ENCODE measurements around the gene ZSWIM6.
"Not testable (repeated sequence)": the region's sequence is repeated elsewhere in the genome, so short reads cannot be mapped to it uniquely, and the experiment has no call there.

The ZSWIM6 gene

DNA sequence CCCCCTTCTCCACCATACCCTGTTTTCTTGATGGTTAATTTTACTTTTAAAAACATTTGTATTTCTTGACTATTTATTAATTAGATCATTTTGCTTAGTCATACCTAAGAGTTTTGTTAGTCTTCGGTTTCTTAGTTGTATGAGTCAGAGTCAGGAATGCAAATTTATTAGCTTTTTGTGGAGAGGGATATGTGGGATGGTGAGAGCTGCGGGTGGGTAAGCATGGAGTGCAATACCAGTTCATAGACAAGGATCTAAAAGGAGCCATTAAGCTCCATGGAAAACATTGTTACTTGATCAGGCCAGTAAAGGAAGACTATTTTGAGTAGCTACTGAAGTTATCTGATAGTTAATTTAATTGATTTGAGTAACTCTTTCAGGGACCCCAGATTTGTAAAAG is 77.5 kb downstream of the ZSWIM6 start:
- DNase-seq = no peak

DNA sequence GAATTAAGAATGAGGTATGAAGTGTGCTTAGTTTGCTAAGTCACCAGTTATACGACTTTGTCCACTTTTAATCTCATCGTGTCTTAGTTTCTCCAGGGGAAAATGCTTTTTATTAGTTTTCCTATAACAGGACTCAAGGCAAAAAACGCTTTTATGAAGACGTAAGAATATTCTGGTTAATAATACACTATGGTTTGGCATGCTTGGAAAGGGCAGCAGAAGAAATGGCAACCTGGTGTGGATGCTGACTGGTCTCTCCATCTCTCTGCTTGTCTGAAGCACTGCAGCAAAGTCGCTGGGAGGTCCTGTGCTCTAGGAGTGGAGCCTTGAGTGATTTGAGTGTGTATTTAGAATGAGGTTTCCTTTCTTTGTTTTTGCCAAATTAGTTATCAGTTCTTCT is 78.8 kb downstream of the ZSWIM6 start:
- DNase-seq = no peak

DNA sequence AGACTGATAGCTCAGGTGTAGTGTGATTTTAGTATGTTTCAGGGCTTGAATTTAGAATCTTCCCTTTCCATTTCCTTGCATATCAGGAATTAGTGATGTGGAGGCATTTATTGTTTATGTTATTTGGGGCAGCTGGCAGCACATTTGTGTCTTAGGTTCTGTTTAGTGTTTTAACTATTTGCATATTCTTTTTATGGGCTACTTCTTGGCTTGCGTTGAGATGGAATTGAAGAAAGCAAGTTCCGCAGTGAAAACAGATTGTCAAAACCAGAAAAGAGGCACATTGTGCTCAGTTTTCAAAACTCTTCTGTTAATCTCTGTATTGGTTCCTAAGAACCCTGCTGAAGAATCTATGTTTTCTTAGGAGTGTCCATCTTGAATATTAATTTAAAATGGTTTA is 80.3 kb downstream of the ZSWIM6 start:
- DNase-seq = no peak

DNA sequence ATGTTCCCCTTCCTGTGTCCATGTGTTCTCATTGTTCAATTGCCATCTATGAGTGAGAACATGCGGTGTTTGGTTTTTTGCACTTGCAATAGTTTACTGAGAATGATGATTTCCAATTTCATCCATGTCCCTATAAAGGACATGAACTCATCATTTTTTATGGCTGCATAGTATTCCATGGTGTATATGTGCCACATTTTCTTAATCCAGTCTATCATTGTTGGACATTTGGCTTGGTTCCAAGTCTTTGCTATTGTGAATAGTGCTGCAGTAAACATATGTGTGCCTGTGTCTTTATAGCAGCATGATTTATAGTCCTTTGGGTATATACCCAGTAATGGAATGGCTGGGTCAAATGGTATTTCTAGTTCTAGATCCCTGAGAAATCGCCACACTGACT is 81.1 kb downstream of the ZSWIM6 start:
- not testable (repeated sequence) for DNase-seq

DNA sequence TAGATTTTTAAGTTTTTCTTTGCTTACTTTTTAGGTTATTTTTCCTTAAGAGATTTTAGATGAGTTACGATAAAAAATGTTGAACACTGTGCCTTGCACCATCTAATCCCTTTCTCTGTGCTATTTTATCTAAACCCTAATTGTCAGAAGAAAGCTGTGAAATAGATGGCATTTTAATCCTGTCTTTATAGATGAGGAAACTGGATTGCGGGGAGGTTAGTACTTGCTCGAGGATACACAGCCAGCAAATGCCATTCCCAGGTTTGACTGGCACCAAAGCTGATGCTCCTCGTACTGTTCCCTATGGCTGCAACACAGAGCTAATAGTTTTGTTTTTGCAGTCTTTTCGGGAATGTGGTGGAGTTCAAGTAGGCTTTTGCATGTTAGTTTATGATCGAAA is 82.7 kb downstream of the ZSWIM6 start:
- DNase-seq = no peak

DNA sequence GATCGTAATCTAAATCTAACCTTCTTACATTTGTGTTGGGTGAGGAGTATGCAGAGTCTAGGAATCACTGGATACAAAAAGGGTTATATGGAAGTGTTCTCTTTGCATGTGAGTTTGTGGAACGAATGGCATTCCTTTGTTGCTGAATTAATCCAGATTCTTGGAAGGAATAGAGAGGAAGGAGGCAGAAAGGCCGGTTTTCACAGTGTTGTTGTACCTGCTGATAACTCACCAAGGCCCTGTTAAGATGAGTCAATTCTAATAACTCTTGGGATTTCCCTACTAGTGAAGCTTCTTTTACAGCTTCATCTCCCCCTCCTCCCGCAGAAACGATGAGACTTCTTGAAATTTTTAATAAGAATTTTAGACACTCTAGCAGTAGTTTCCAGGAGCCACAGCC is 84.0 kb downstream of the ZSWIM6 start:
- no peak for DNase-seq

DNA sequence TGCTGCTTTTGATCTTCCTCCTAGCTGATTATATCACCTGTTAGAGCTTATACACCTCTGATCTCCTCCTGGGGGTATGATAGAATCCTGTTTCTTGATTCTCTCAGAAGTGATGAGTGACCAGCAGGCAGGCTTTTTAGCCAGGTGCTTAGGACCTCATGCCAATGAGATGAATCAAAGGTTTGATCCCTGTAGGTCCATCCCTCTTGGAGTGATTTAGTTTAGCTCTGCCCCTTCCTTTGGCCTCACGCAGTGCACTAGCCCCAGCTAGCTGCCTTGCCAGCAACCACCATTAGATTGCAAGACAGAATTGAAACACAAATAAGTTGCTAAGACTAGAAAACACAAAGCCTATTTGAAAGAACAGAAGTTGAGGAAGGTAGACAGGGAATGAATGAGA is 84.4 kb downstream of the ZSWIM6 start:
- DNase-seq = no peak

DNA sequence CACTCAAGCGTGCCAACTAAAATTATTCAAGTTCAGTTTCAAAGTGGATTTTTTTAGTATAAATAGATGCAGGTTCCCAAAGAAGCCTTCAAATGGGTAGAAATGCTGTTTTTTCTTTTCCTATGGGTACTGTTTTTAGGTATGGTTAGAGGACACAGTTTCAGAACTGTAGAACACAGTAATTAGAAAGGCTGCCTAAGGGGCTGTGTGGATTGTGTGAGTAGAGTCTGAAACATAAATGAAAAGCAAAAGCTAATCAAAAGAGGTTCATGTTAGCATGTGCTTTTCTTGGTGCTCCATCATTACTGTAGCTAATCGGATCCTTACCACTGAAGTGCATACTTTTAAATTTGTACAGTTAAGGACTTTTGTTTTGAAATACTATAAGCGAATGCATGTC is 85.3 kb downstream of the ZSWIM6 start:
- no peak for DNase-seq

DNA sequence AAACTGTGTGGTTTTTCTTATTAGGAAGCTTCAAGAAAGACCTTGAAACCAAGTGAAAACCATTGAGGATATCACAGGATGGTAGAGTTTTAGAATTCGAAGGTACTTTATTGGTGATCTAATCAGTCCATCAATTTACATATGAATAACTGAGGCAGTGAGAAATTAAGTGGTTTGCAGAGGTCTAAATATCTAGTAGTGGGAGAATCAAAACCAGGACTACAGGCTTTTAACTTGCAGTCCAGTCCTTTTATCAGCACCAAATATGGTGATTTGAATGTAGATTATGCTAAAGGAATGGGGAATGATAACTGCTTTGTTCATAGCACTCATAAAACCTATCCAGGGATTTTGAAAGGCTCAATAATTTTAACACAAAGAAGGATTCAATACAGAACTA is 85.8 kb downstream of the ZSWIM6 start:
- DNase-seq = no peak

DNA sequence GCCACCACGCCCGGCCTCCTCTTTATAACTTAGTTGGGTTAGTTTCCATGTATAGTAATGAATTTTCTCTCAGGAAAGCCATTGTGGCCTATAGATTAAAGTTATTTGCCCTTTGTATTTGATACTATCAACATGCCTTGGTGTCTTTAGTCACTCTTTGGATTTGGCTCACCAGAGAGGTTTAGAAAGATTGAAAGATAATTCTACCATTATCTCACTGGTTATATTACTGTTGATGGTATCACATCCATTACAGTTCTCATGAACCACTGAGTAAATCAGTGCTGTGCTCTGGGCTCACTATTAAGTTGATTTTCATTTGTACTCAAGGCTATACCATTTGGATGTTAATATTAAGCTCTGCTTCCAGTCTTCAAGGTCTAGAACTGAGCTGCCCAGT is 87.0 kb downstream of the ZSWIM6 start:
- no peak for DNase-seq

DNA sequence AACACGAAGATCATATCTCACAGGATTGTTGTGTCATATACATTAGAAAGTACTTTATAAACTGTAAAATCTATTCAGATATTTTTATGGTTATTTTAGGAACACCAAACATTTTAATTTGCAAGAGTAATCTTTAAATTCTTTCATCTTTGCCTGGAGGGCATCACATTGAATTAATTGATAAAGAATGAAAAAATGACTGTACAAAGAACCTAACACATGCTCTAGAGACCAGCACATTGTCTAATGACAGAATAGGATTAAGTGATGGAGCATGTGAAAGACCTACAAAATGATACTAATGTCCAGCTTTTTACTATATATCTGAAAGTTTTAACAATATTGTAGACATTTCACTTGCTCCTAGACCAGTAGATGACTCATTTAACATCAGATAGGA is 88.0 kb downstream of the ZSWIM6 start:
- DNase-seq = no peak

DNA sequence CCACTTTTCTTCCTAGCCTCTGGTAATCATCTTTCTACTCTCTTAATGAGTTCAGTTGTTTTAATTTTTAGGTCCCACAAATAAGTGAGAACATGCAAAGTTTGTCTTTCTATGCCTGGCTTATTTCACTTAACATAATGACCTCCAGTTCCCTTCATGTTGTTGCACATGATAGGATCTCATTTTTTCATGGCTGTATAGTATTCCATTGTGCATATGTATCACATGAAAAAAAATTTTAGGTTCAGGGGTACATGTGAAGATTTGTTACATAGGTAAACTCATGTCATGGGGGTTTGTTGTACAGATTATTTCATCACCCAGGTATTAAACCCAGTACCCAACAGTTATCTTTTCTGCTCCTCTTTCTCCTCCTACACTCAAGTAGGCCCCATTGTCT is 89.2 kb downstream of the ZSWIM6 start:
- DNase-seq = not testable (repeated sequence)

DNA sequence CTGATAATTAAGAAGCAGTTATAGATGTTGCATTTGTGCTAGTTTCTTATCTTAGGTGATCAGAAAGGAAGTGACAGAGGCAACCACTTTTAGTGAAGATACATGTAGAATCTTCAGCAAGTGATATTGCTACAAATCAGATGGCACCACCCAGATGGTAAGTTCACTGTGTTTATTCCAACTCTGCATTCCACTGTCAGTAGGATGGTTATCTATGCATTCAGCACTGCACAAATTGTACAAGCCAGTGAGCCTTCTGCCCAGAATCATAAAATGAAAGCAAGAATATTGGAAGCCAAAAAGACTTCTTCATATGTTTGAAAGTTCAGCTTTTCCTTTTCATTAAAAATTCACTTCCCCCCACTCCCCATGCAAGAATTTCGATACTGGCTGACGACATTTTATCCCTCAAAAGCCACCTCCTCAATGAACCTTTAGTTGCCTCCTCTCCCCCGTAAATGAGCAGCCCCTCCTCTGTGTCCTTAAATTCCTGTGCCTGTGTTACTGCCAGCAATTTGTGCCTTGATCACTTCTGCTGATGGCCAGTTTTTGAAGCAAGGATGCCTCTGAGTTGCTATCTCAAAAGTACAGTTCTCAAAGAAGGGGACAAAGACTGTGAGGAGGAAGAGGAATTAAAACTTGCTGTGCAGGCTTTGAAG is 91.6 kb downstream of the ZSWIM6 start:
- DNase-seq = no peak

DNA sequence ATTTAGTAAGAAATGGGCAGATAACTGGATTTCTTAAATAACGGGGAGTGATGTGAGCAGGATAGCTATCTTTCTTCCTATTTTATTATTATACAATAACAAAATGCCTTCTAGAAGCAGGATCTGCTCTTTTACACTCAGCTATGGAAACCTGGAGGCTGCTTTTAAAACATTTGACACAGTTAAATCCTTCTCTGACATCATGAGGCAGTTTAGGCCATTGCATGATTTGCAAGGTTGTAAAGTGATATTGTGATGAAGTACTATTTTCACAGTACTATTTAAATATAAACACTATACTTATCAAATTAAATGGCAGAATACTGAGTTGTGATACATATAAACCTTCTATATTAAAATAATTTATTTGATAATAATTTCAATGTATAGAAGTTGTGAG is 93.9 kb downstream of the ZSWIM6 start:
- DNase-seq = no peak

DNA sequence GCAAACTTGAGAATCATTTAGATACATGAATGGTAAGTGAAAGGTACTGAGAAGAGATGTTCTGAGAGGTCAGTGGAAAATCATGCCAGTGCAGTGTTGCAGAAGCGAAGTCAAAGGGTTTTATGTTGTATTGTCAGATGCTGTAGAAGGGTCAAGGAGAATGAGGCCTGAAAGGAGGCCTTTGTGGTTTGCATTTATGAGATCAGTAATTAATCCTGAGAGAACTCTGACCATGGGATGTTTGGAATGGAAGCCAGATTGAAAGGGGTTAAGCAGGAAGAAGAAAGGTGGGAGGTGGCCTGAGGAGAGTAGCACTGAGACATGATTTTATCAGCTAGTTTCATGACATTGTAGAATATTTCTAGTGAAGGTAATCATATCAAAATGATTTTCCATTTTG is 97.8 kb downstream of the ZSWIM6 start:
- DNase-seq = no peak

DNA sequence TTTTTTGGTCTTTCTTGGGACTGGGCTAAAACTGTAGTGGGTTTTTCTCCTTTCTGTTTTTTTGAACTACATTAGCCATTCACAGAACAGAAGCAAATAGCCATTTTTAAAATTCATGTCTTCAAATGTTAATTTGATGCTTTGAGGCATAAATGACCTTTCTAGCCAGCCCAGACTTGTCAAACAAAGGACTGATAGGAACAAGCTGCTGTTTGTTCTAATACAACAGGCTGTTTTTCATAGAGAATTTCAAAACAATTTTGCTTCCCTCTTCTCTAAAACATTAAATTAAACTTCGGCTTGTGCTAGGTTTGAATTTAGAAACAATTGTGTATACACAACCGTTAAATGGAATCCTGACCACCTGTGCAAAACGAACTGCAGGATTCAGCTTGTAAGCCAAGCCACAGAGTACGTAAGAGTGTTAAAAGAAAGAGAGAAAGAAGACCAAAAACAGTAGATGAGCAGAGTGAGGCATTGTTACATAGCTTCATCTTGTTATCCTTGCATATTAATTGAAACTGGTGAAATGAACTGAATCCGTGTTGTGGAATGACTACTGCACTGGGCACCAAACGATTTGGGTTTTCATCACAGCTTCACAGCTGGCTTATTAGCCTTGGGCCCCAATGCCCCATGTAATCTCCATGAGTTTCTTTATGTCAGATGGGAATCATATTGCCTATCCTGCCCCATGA is 100.0 kb downstream of the ZSWIM6 start:
- DNase-seq = no peak

DNA sequence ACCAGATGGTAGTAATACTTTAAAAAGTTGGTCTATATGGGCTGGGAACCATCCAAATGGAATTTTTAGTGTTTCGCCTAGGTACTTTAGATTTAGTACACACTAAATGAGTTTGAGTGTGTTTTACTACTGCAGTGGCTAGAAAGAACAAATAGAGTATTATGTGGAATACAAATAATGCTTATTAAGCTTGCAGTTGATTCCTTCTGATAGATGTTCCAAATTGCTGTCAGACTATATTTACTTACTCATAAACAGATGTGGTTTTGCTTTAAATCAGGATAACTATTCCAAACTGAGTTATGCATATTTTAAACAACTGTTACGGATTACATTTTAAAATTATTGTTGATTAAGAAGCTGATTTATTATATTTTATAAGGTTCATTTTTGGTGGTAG is 103.3 kb downstream of the ZSWIM6 start:
- DNase-seq = no peak

DNA sequence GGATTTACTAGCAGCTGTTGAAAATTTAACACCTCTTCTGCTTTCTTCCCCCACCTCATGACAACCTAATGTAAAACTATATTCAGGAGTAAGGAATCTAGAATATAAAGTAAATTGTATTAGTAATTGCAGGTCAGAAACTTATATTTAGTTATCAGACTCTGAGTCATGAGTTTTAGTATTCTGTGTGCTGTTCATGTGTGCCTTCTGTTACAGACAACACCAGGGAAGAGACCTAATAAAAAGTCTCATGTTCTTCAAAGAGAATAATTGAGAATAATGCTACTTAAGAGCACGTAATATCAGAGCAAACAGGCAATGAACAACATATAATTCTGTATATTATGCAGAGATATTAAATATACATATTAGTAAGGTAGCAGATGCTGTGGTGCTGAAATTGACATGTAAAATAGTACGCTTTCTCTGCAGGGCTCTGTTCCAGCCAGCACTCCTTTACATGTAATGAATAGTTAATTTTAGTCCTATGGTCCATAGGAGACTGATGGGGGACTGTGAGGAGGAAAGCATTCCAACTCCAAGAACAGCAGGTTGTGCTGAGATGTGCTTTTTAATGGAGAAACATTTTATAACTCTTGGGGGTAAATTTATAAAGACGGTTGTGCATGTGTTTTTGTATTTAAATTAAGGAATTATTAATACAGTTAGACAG is 106.4 kb downstream of the ZSWIM6 start:
- no peak for DNase-seq

DNA sequence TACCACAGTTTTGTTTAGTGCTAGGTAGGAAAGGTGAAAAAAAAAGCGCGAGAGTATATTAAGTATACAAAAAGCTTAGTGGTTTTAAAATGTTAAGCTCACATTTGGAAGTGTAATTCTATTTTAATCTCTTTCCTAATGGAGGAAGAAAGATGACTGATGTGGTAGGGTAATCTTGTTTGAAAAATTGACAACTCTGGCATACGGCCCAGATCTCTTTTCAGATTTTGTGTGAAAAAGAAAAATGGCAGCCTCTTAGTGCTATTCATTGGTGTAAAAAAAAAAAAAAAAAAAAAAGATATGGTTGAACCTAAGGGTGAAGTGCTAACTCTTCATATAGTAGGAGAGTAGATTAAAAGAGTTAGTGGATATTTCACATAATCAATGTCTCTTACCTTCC is 108.0 kb downstream of the ZSWIM6 start:
- DNase-seq = no peak

DNA sequence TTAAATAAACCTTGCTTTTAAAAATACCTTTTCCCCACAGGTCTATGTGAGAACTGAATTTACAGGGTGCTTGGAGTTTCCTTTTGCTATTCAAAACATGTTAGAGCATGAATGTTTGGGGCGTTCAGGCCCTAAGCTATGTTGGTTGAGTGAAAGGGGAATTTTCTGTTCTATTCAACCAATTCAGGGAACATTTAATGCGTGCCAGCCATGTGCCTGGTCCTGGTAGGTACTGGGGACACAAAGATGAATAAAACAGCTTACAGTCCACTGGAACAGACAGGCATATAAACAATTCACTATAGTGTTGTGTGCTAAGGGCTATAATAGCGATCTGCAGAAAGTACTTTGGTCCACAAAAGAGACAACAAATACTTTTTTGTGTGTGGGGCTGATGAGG is 108.5 kb downstream of the ZSWIM6 start:
- no peak for DNase-seq

DNA sequence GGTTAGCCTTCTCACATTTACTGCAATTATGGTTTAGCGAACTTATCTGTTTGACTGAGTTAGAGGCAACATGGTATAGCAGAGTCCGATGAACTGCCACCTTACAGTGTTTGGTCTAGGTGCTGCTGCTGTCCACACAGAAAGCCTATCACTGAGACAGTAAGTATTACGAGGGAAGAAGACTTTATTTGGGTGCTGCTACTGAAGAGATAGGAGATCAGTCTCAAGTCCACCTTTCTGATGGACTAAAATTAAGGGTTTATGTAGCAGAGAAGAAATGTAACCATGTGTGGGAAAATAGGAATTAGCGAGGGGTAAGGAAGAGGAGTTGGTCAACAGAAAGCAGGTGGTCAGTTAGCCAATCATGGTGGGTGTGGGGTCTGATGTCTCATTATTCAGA is 109.7 kb downstream of the ZSWIM6 start:
- DNase-seq = no peak

DNA sequence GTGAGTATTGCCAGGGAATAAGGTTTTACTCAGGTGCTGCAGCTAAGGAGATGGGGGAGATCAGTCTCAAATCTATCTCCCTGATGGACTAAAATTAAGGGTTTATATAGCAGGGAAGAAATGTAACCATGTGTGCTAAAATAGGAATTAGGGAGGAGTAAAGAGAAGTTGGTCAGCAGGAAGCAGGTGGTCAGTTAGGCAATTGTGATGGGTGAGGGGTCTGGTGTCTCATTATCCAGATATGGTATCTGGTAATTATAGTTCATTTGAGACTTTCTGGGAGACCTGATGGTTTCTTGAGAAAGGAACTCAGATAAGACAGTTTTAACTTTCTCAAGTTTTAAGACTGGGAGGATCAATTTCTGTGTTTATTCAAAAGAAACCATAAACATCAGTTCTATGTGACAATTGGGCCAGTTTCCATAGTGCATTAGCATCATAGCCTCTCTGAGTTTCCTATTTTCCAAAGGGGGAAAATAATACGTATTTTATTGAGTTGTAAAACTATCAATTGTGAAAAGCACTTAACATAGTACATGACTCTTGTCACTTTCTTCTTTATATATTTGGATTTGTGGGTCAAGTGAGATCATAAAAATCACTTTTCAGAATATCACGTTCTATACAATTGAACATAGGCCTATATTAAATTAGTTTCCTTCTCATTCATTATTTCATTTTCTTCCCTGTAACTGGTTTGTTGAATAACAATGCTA is 115.9 kb downstream of the ZSWIM6 start:
- DNase-seq = no peak

DNA sequence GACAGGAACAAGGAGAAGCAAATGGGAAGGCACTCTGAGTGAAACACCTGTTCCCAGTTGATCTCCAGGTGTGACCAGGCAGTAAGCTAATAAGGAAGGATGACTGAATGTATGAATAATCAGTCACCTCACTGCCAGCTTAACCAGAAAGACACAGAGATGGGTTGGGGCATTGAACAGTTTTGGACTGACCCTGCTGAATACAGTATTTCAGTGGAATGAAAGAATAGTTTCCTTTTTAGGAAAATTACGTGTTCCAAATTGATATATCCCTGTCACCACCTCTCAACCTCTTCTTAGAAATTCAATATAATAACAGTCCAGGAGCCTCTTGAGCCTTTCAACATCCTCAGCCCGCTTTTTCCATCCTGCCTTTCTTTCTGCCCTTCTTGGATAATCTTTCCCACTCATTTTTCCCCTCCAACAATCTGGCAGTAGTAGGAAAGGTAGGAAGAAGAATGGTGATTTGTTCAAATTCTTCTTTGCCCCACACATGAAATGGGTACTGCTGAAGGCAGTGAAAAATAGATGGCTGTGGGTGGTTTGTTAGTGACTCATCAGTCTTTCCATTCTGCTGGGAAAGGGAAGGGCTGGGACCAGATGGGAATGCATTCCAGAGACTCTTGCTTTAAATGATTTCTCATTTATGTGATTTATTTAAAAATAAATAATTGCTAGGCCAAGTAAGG is 117.9 kb downstream of the ZSWIM6 start:
- peak; percentile 23 for DNase-seq

All from NCI-H2029 (cell line).